Chondrocyte (in vitro differentiated cells): Measurements from ENCODE around the gene MEN1. TPM values are rescaled to one million over a fixed set of nuclear protein-coding genes. Genes with fewer than 3 reads are reported as not detected.

Experiments
- DNase-seq: peaks from one replicate; pipeline ENCODE4 v3.0.0; 2021; ENCODE audit warnings: mixed read lengths, low spot score
- H3K27ac Mint-ChIP-seq: one replicate; pipeline ENCODE4 v1.8.0; 2021; ENCODE audit warnings: mild to moderate bottlenecking, moderate library complexity, mixed read lengths; ENCODE audit not compliant: unreplicated experiment
- H3K27me3 Mint-ChIP-seq: 2 replicates; pipeline ENCODE4 v1.8.0; 2021; ENCODE audit warnings: low read depth, mixed read lengths
- H3K36me3 Mint-ChIP-seq: 2 replicates; pipeline ENCODE4 v1.8.0; 2021; ENCODE audit warnings: low read depth, mixed read lengths
- H3K4me1 Mint-ChIP-seq: 2 replicates; pipeline ENCODE4 v1.8.0; 2021; ENCODE audit warnings: low read depth, mild to moderate bottlenecking, mixed read lengths
- H3K4me3 Mint-ChIP-seq: one replicate; pipeline ENCODE4 v1.8.0; 2021; ENCODE audit warnings: mild to moderate bottlenecking, moderate library complexity, mixed read lengths; ENCODE audit not compliant: unreplicated experiment
- H3K9me3 Mint-ChIP-seq: 2 replicates; pipeline ENCODE4 v1.8.0; 2021; ENCODE audit warnings: low read depth, mixed read lengths
- total RNA-seq: library from RNA; stranded (reverse); gene quantifications from 3 replicates; pipeline ENCODE4 v1.2.1, GENCODE V29; 2021
- TF ChIP-seq, protein P1 (sequence below): fragments of 200-600 bp; sonication (generic); IDR thresholded peaks from 2 replicates; pipeline ENCODE4 v1.5.0; 2021; ENCODE audit warnings: antibody characterized with exemption, mild to moderate bottlenecking, moderate library complexity

MEN1 gene
- total RNA-seq, 1 donor from 2014 or later = 19.5 TPM

DNA sequence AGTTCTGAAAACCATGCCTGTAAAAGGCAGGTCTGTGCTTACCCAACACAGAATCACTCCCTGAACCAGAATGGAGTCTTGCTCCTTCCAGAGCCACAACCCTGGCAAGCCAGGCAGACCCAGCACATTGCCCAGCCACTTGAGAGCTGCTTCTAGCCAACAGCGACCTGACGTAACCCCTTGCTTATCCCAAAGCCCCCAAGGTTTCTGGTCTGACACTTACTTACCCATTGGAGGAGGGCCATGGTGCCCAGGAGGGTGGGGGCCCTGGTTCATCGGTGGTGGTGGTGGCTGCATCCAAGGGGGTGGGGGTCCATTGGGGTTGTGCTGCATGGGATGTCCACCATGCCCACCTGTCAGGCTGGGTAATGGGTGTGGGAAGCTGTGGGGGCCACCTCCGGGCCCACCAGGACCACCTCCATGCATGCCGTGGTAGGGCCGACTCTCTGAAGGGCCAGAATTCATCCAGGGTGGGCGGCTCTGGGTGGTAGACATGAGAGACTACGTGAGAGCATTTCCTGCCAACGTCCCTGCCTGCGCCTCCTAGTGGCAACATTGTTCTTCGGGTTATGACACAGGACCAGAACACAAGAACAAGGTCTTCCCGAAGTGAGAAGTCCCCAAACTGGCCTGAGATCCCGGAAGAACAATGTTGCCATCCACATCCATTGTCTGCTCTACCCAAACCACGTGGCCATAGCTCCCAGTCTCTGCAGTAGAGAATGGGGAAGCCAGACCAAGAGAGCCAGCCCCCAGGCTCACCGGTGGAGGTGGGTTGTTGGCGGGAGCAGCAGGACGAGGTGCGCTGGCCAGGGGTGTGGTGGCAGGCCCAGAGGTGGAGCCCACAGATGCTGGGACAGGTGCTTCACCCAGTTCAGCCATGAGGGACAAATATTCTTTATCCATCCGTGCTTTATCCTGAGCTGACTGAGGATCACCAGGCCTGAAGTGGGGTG is 42.7 kb downstream of the MEN1 start:
- peak overlapping the region; percentile 36 for H3K27ac Mint-ChIP-seq
- H3K36me3 Mint-ChIP-seq = peaks cover 67% of the 10 kb centered on the region
- peaks cover 20% of the 10 kb centered on the region for H3K4me1 Mint-ChIP-seq
- no peaks in the 10 kb centered on the region for H3K9me3 Mint-ChIP-seq
- peak; percentile 87 for DNase-seq
- TF ChIP-seq, protein P1, sequence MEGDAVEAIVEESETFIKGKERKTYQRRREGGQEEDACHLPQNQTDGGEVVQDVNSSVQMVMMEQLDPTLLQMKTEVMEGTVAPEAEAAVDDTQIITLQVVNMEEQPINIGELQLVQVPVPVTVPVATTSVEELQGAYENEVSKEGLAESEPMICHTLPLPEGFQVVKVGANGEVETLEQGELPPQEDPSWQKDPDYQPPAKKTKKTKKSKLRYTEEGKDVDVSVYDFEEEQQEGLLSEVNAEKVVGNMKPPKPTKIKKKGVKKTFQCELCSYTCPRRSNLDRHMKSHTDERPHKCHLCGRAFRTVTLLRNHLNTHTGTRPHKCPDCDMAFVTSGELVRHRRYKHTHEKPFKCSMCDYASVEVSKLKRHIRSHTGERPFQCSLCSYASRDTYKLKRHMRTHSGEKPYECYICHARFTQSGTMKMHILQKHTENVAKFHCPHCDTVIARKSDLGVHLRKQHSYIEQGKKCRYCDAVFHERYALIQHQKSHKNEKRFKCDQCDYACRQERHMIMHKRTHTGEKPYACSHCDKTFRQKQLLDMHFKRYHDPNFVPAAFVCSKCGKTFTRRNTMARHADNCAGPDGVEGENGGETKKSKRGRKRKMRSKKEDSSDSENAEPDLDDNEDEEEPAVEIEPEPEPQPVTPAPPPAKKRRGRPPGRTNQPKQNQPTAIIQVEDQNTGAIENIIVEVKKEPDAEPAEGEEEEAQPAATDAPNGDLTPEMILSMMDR = peak; percentile 86
- no peaks in the 10 kb centered on the region for H3K27me3 Mint-ChIP-seq
- no peak overlapping the region for H3K4me3 Mint-ChIP-seq

DNA sequence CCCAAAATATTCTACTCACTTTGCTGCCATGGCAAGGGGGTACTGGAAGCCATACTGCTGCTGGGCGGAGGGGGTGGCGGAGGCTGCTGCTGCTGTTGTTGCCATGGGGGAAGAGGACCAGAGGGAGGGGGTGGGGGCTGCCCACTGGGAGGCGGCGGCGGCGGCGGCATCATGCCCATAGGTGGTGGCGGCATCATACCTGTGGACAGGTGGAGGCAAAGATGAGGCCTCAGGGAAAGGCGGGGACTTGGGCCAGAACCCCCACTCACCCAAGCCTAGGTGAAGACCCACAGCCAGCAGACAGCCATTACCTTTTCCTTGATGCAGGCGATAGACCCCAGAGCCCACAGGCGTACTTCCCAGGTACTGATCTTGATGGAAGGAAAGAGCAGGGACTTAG is 43.5 kb downstream of the MEN1 start:
- DNase-seq = peak; percentile 49
- Mint-ChIP-seq H3K4me3 (no peak overlapping the region), H3K27me3 (no peaks in the 10 kb centered on the region), H3K9me3 (no peaks in the 10 kb centered on the region), H3K27ac (no peak overlapping the region), H3K4me1 (peaks cover 25% of the 10 kb centered on the region), H3K36me3 (peaks cover 65% of the 10 kb centered on the region)
- TF ChIP-seq, protein P1 = no peak

DNA sequence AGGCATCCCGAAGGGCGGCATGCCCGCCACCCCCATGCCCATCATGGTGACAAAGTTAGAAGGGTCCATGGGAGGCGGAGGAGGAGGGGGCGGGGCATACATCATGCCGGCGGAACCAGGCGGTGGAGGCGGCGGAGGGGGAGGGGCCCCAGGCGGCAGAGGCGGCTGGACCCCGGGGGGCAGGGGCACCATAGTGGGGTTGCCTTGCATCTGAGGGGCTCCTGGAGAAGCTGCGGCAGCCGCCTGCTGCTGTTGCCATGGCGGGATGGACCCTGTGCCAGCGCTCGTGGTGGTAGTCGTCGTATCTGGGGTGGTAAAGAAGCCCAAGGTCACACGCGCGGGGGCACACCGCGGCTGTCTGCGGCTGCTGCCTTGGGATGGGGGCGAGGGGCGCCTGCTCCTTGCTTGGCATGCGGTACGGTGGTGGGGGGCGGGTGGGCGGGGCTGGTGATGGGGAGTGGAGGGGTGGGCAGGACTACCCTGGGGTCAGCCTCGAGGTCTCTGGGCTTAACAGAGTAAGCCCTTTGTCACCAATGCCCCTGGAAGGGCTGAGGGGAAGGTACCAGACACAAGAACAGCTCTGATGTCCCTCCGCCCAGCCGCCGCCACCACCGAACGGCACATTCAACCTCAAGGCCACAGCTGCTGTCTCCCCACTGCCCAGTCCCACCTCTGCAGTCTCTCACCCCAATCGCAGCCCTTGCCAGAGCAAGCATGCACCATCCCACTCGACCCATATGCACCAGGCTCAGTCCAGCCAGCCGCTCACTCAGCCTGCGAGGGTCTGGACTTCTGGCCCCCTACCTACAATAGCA is 44.3 kb downstream of the MEN1 start:
- H3K36me3 Mint-ChIP-seq = peaks cover 60% of the 10 kb centered on the region
- H3K27ac Mint-ChIP-seq = no peak overlapping the region
- DNase-seq = peak; percentile 79
- TF ChIP-seq, protein P1 = no peak
- no peak overlapping the region for H3K4me3 Mint-ChIP-seq
- H3K4me1 Mint-ChIP-seq = peaks cover 25% of the 10 kb centered on the region
- H3K9me3 Mint-ChIP-seq = no peaks in the 10 kb centered on the region
- no peaks in the 10 kb centered on the region for H3K27me3 Mint-ChIP-seq

DNA sequence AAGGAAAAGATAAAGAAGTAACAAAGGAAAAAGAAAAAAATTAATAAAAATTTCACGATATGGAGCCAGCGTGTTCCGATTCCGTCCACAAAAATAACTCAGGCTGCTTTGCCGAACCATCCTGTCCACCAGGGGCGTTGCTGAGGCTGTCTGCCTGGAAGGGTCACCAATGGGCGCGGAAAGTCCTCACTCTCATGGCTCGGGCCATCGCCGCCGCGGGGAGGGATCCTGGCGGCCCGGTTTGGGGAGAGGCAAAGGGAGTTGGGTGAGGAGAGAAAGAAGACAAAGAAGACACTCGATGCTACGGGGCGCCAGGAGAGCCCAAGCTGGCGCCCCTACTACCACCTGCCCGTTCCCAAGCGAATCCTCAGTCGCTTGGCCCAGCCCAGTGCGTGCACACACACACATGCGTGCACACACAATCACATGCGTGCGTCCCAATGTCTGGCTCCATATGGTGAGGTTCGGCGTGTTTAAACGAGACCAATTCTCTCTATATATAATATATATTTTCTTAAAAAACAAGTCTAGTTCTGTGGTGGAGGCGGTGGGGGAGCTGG is 45.0 kb downstream of the MEN1 start:
- H3K4me3 Mint-ChIP-seq = no peak overlapping the region

More for the DNA sequence above, 45.0 kb downstream of the MEN1 start:
- TF ChIP-seq, protein P1 = peak; percentile 44
- peak; percentile 64 for DNase-seq
- peak overlapping the region; percentile 36 for H3K27ac Mint-ChIP-seq
- H3K4me1 Mint-ChIP-seq = peaks cover 31% of the 10 kb centered on the region
- no peaks in the 10 kb centered on the region for H3K9me3 Mint-ChIP-seq
- H3K36me3 Mint-ChIP-seq = peaks cover 55% of the 10 kb centered on the region
- H3K27me3 Mint-ChIP-seq = no peaks in the 10 kb centered on the region
